ENCODE measurements around the gene MMP17. TPM values are rescaled to one million over a fixed set of nuclear protein-coding genes. Genes with fewer than 3 reads are reported as not detected.
A peak's percentile ranks its signal among the peaks of the same experiment; 100 is the strongest.

MMP17 gene
- total and polyA plus RNA-seq, 10 of the 15 experiments (the other 5 are each of a cell fraction or from before 2014, with no cell fraction given) = 0.11 to 0.28 (median 0.23) TPM; not detected in 7

- TF ChIP-seq, protein P1, sequence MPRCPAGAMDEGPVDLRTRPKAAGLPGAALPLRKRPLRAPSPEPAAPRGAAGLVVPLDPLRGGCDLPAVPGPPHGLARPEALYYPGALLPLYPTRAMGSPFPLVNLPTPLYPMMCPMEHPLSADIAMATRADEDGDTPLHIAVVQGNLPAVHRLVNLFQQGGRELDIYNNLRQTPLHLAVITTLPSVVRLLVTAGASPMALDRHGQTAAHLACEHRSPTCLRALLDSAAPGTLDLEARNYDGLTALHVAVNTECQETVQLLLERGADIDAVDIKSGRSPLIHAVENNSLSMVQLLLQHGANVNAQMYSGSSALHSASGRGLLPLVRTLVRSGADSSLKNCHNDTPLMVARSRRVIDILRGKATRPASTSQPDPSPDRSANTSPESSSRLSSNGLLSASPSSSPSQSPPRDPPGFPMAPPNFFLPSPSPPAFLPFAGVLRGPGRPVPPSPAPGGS (IDR thresholded peaks at IDR 0.05; ENCODE audit: borderline replicate concordance, insufficient read depth, low read depth, low read length, poor library complexity, severe bottlenecking) = no peak
- no peak for TF ChIP-seq NR2F1 (conservative IDR thresholded peaks at IDR 0.05)
Measured at GRCh38 chr12:131893605-131894312, 65.6 kb downstream of the MMP17 start (continued).

DNA sequence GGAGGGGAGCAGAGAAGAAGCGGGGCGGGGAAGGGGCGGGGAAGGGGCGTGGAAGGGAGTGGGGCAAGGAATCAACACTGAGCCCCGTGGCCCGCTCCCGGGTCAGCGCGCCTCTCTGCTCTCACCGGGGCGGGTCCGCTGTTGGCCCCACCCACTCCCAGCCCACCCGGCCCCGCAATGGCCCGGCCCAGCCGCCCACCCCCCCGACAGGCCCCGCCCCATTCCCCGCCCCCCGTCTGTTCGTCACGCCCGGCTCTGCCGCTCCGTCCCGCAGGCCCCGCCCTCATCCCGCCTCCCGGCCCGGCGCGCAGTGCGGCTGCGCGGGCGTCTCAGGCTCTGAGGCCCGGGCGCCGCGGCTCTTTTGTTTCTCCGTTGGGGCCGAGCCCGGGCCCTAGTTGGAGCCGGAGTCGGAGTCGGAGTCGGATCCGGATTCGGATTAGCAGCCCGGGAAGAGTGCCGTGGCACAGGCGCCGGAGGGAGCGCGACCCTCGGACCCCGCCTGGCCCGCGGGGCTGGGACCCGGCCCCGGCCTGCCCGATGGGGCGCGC lies 66.2 kb downstream of the MMP17 start, which contains the start of gene ULK1:
TSS of gene ULK1 (plus strand) at position 310 of the 548 bp plus-strand sequence. CDS start 380 bp downstream, outside the sequence.
- Histone ChIP-seq H3K4me2 (ENCODE audit: control insufficient read depth, insufficient read depth) (peak within 1 kb of the TSS; percentile 82), H3K9ac (ENCODE audit: control insufficient read depth, insufficient read depth, low read length) (peak within 1 kb of the TSS; percentile 68; the same call in 1 of the 2 replicates), H3K4me1 (ENCODE audit: control insufficient read depth, insufficient read depth, low read length) (peaks cover 12% of the 10 kb centered on the region), H3K27me3 (replicated peaks in 1 of 2; ENCODE audit: control insufficient read depth in 2 of 2, insufficient read depth in 2 of 2, low read length in 1 of 2) (no peaks in the 10 kb centered on the region), H2AFZ (ENCODE audit: control insufficient read depth, low read depth, low read length) (peak within 1 kb of the TSS; percentile 67), H3K36me3 (ENCODE audit: control insufficient read depth in 2 of 2, insufficient read depth in 2 of 2, low read length in 1 of 2) (no peaks in the 10 kb centered on the region), H3K9me3 (replicated peaks; ENCODE audit: control insufficient read depth, insufficient read depth, low read length) (no peaks in the 10 kb centered on the region), H3K4me3 (peak within 1 kb of the TSS; percentile 73), H3K27ac (ENCODE audit: control insufficient read depth, insufficient read depth) (peak within 1 kb of the TSS; percentile 52), H4K20me1 (ENCODE audit: control insufficient read depth, insufficient read depth) (no peaks in the 10 kb centered on the region), H3K79me2 (ENCODE audit: control insufficient read depth, insufficient read depth, low read length) (no peaks in the 10 kb centered on the region)
- CTCF ChIA-PET = no interaction called here
- SMC1A ChIA-PET (ENCODE audit: uncharacterized antibody, unreplicated experiment) = no interaction called here
- RAD21 ChIA-PET (ENCODE audit: unreplicated experiment) = no interaction called here
- POLR2A ChIA-PET = no interaction called here
- no TSS peak for BruUV-seq (replicated peaks)
- intact Hi-C loops (cut with micrococcal nuclease; ENCODE audit: unreplicated experiment) (loop anchor here (2.0 kb wide), 1 partner anchor 34 kb away; the partner anchor contains the start of gene PUS1), in situ Hi-C loops (cut with MboI) (no loop called here)
- under 1% methylated on average over 31 of the region's 64 CpGs for WGBS (ENCODE audit: insufficient coverage, insufficient replicate concordance, low lambda C conversion rate, missing lambda C conversion rate)
- peak; percentile 86 for ATAC-seq
- no peak for FAIRE-seq
- peak; percentile 16 for DNase-seq (ENCODE audit: low read depth, low spot score)
- TF ChIP-seq SMAD5 (IDR thresholded peaks at IDR 0.05; ENCODE audit: low read depth) (no peak), SMAD1 (IDR thresholded peaks at IDR 0.05; ENCODE audit: low read depth, partially characterized antibody) (no peak), KLF5 (IDR thresholded peaks at IDR 0.05; ENCODE audit: partially characterized antibody) (no peak), RUNX3 (IDR thresholded peaks at IDR 0.05; ENCODE audit: low read length) (no peak), FOXK2 (IDR thresholded peaks at IDR 0.05) (no peak), ATF7 (IDR thresholded peaks at IDR 0.05; ENCODE audit: low read depth) (no peak), TCF3 (IDR thresholded peaks at IDR 0.05; ENCODE audit: borderline replicate concordance, insufficient read depth, low read depth, low read length) (no peak), PAX5 (IDR thresholded peaks at IDR 0.05; ENCODE audit: borderline replicate concordance, low read depth, low read length) (no peak), MYC (IDR thresholded peaks at IDR 0.05; ENCODE audit: insufficient read depth, insufficient read length, insufficient replicate concordance, low read length, severe bottlenecking) (no peak), ELK1 (IDR thresholded peaks at IDR 0.05; ENCODE audit: low read depth, low read length) (no peak), EED (IDR thresholded peaks at IDR 0.05; ENCODE audit: low read depth) (no peak), BCLAF1 (IDR thresholded peaks at IDR 0.05) (no peak)
- TF ChIP-seq, protein P2, sequence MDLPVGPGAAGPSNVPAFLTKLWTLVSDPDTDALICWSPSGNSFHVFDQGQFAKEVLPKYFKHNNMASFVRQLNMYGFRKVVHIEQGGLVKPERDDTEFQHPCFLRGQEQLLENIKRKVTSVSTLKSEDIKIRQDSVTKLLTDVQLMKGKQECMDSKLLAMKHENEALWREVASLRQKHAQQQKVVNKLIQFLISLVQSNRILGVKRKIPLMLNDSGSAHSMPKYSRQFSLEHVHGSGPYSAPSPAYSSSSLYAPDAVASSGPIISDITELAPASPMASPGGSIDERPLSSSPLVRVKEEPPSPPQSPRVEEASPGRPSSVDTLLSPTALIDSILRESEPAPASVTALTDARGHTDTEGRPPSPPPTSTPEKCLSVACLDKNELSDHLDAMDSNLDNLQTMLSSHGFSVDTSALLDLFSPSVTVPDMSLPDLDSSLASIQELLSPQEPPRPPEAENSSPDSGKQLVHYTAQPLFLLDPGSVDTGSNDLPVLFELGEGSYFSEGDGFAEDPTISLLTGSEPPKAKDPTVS (IDR thresholded peaks at IDR 0.05; ENCODE audit: low read depth, low read length) = no peak

All from GM12878 (cell line).